ENCODE measurements around the gene PCNX2. TPM values are rescaled to one million over a fixed set of nuclear protein-coding genes. Genes with fewer than 3 reads are reported as not detected.

The PCNX2 gene
- total RNA-seq, 2 donors from 2014 or later, result 23.9 to 39.1 TPM

GRCh38 chr1:233040494-233040893, 255.0 kb downstream of the PCNX2 start:
- TF ChIP-seq CTCF (conservative IDR thresholded peaks at IDR 0.05), result peak; percentile 28
- 87 to 97% methylated on average over 4 of the region's 4 CpGs for WGBS, 2 experiments (ENCODE audit: insufficient coverage in 1 of 2, insufficient read length in 1 of 2)
- H3K4me1 Mint-ChIP-seq, result peaks cover 27% of the 10 kb centered on the region
- H3K9me3 Mint-ChIP-seq, result peaks cover 3% of the 10 kb centered on the region
- Histone ChIP-seq H3K27me3 (ENCODE audit: control insufficient read depth, insufficient read depth, low read length, poor library complexity, severe bottlenecking) (peaks cover 70% of the 10 kb centered on the region), H3K36me3 (ENCODE audit: control insufficient read depth, insufficient read depth, low read length) (no peaks in the 10 kb centered on the region), H3K27ac (ENCODE audit: low read depth, low read length) (no peak overlapping the region), H3K9ac (ENCODE audit: extremely low read depth, low read length, poor library complexity, severe bottlenecking) (no peak overlapping the region), H3K4me1 (ENCODE audit: control insufficient read depth, insufficient read depth, low read length) (peaks cover 6% of the 10 kb centered on the region), H3K9me3 (ENCODE audit: control insufficient read depth, low read length) (no peaks in the 10 kb centered on the region), H3K4me3 (ENCODE audit: low read length) (no peak overlapping the region)
- peaks cover 10% of the 10 kb centered on the region for H3K36me3 Mint-ChIP-seq (ENCODE audit: low read depth)
- H3K27me3 Mint-ChIP-seq (ENCODE audit: insufficient read depth), result peaks cover 55% of the 10 kb centered on the region
- no peak overlapping the region for H3K27ac Mint-ChIP-seq
- H3K4me3 Mint-ChIP-seq, result no peak overlapping the region
- DNase-seq, result no peak

GRCh38 chr1:233038581-233038980, 256.9 kb downstream of the PCNX2 start:
- Histone ChIP-seq H3K9me3 (ENCODE audit: control insufficient read depth, low read length) (no peaks in the 10 kb centered on the region), H3K4me1 (ENCODE audit: control insufficient read depth, insufficient read depth, low read length) (peaks cover 12% of the 10 kb centered on the region), H3K27me3 (ENCODE audit: control insufficient read depth, insufficient read depth, low read length, poor library complexity, severe bottlenecking) (peaks cover 70% of the 10 kb centered on the region), H3K36me3 (ENCODE audit: control insufficient read depth, insufficient read depth, low read length) (no peaks in the 10 kb centered on the region), H3K9ac (ENCODE audit: extremely low read depth, low read length, poor library complexity, severe bottlenecking) (no peak overlapping the region), H3K27ac (ENCODE audit: low read depth, low read length) (no peak overlapping the region), H3K4me3 (ENCODE audit: low read length) (no peak overlapping the region)
- Mint-ChIP-seq H3K36me3 (ENCODE audit: low read depth) (no peaks in the 10 kb centered on the region), H3K27me3 (ENCODE audit: insufficient read depth) (peaks cover 57% of the 10 kb centered on the region), H3K4me3 (no peak overlapping the region), H3K9me3 (no peaks in the 10 kb centered on the region), H3K4me1 (peaks cover 39% of the 10 kb centered on the region), H3K27ac (no peak overlapping the region)
- TF ChIP-seq CTCF (conservative IDR thresholded peaks at IDR 0.05), result no peak
- DNase-seq, result no peak

- no peaks in the 10 kb centered on the region for H3K9me3 Mint-ChIP-seq
- H3K4me1 Mint-ChIP-seq, result peaks cover 43% of the 10 kb centered on the region
- DNase-seq, result no peak
- H3K9ac ChIP-seq (ENCODE audit: extremely low read depth, low read length, poor library complexity, severe bottlenecking), result no peak overlapping the region
- no peaks in the 10 kb centered on the region for H3K9me3 ChIP-seq (ENCODE audit: control insufficient read depth, low read length)
- H3K27me3 Mint-ChIP-seq (ENCODE audit: insufficient read depth), result peaks cover 57% of the 10 kb centered on the region
- TF ChIP-seq CTCF (conservative IDR thresholded peaks at IDR 0.05), result no peak
- peaks cover 12% of the 10 kb centered on the region for H3K4me1 ChIP-seq (ENCODE audit: control insufficient read depth, insufficient read depth, low read length)
- peaks cover 71% of the 10 kb centered on the region for H3K27me3 ChIP-seq (ENCODE audit: control insufficient read depth, insufficient read depth, low read length, poor library complexity, severe bottlenecking)
- H3K27ac Mint-ChIP-seq, result no peak overlapping the region
- no peak overlapping the region for H3K4me3 ChIP-seq (ENCODE audit: low read length)
- no peaks in the 10 kb centered on the region for H3K36me3 ChIP-seq (ENCODE audit: control insufficient read depth, insufficient read depth, low read length)
- H3K27ac ChIP-seq (ENCODE audit: low read depth, low read length), result no peak overlapping the region
- peaks cover 3% of the 10 kb centered on the region for H3K36me3 Mint-ChIP-seq (ENCODE audit: low read depth)
- no peak overlapping the region for H3K4me3 Mint-ChIP-seq
These were observed 257.7 kb downstream of the PCNX2 start for GRCh38 chr1:233037843-233038242.

Measured in endodermal cell (in vitro differentiated cells).